ENCODE measurements around the gene SLC22A3. TPM values are rescaled to one million over a fixed set of nuclear protein-coding genes. Genes with fewer than 3 reads are reported as not detected.

The SLC22A3 gene
- polyA plus RNA-seq, 1 of the 3 experiments (the other 2 are of a cell fraction) = not detected

Other genes with a start within 250 kb of the SLC22A3 start
- 0.10 and 0.20 TPM in 2 replicates for gene SLC22A1, start 226.6 kb upstream of the SLC22A3 start, polyA plus RNA-seq (2012; rRNA removed)
- not detected in 2 replicates for gene SLC22A2, start 89.6 kb upstream of the SLC22A3 start, polyA plus RNA-seq (2012; rRNA removed)